H1 (cell line): ENCODE results near the gene ARRB1.

Experiments
- ATF2 ChIP-seq: IDR thresholded peaks from 2 replicates; pipeline ENCODE4 v1.6.1; 2012; ENCODE audit warnings: low read length, inconsistent platforms
- CHD2 ChIP-seq: IDR thresholded peaks from 2 replicates; pipeline ENCODE4 v1.6.1; 2012; ENCODE audit warnings: low read length, improper control_type of control experiment
- CTCF ChIP-seq, 3 experiments: IDR thresholded peaks; 1 replicate in 2 of 3; 2 replicates in 1 of 3; pipeline versions ENCODE4 v1.5.1 to v1.6.1; 2011; ENCODE audit warnings: low read length in 3 of 3, mild to moderate bottlenecking in 3 of 3, inconsistent platforms in 2 of 3, low read depth in 1 of 3, moderate library complexity in 1 of 3; ENCODE audit not compliant: insufficient read depth in 1 of 3; ENCODE audit errors: control extremely low read depth in 1 of 3
- EGR1 ChIP-seq: IDR thresholded peaks from 2 replicates; pipeline ENCODE4 v1.6.1; 2011; ENCODE audit warnings: low read depth, low read length, borderline replicate concordance
- EZH2 ChIP-seq: fragments of 200-600 bp; sonication (generic); IDR thresholded peaks from 2 replicates; pipeline ENCODE4 v1.7.1; 2012; ENCODE audit warnings: low read depth, mild to moderate bottlenecking, moderate library complexity, low read length, inconsistent platforms; ENCODE audit not compliant: severe bottlenecking
- FOSL1 ChIP-seq: IDR thresholded peaks from 2 replicates; pipeline ENCODE4 v1.6.1; 2011; ENCODE audit warnings: mild to moderate bottlenecking, low read depth, low read length, moderate library complexity; ENCODE audit not compliant: insufficient read depth
- GABPA ChIP-seq: IDR thresholded peaks from 2 replicates; pipeline ENCODE4 v1.6.1; 2011; ENCODE audit warnings: mild to moderate bottlenecking, low read length, moderate library complexity, borderline replicate concordance; ENCODE audit not compliant: insufficient read depth
- HDAC2 ChIP-seq, 2 experiments: fragments of 300-600 bp in 1 of 2; sonication (generic) in 1 of 2; IDR thresholded peaks; 2 replicates each; pipeline ENCODE4 v1.6.1; 2011 to 2012; ENCODE audit warnings: low read depth in 2 of 2, low read length in 2 of 2, mild to moderate bottlenecking in 2 of 2, moderate library complexity in 2 of 2, borderline replicate concordance in 1 of 2, inconsistent platforms in 1 of 2
- KDM1A ChIP-seq: fragments of 200-600, 300-600 bp; sonication (generic); IDR thresholded peaks from 2 replicates; pipeline ENCODE4 v1.7.1; 2016; ENCODE audit warnings: mild to moderate bottlenecking, low read length, borderline replicate concordance
- MAX ChIP-seq: IDR thresholded peaks from 2 replicates; pipeline ENCODE4 v1.6.1; 2012; ENCODE audit warnings: inconsistent platforms
- POLR2A ChIP-seq, 2 experiments: IDR thresholded peaks; 1 replicate in 1 of 2; 2 replicates in 1 of 2; pipeline ENCODE4 v1.6.1; 2011; ENCODE audit warnings: low read depth in 2 of 2, low read length in 2 of 2, mild to moderate bottlenecking in 2 of 2; ENCODE audit errors: control extremely low read depth in 1 of 2
- SP1 ChIP-seq: IDR thresholded peaks from 2 replicates; pipeline ENCODE4 v1.6.1; 2011; ENCODE audit warnings: low read depth, low read length
- SP2 ChIP-seq: IDR thresholded peaks from 2 replicates; pipeline ENCODE4 v1.6.1; 2012; ENCODE audit warnings: mild to moderate bottlenecking, low read length, inconsistent platforms

GRCh38 chr11:75280770-75281468 is 70.5 kb downstream of the ARRB1 start:
- TF ChIP-seq CTCF (IDR thresholded peaks at IDR 0.05; ENCODE audit: control extremely low read depth in 1 of 3, insufficient read depth in 1 of 3, low read depth in 1 of 3, low read length in 3 of 3) (no peak), SP1 (no peak), EGR1 (no peak), SP2 (no peak), POLR2A (IDR thresholded peaks at IDR 0.05; ENCODE audit: control extremely low read depth in 1 of 2, low read depth in 2 of 2, low read length in 2 of 2) (no peak), CHD2 (no peak), MAX (no peak), GABPA (no peak), ATF2 (no peak), HDAC2 (IDR thresholded peaks at IDR 0.05; ENCODE audit: borderline replicate concordance in 1 of 2, low read depth in 2 of 2, low read length in 2 of 2) (no peak), FOSL1 (no peak), KDM1A (no peak), EZH2 (no peak)
